Ascending aorta (tissue), 2 donors: ENCODE results near the gene TOR3A. TPM values are rescaled to one million over a fixed set of nuclear protein-coding genes. Genes with fewer than 3 reads are reported as not detected.
A peak's percentile ranks its signal among the peaks of the same experiment; 100 is the strongest.
"Not testable (repeated sequence)": the region's sequence is repeated elsewhere in the genome, so short reads cannot be mapped to it uniquely, and the experiment has no call there.

Experiments
- DNase-seq, 2 donors: peaks; one replicate each; pipeline ENCODE4 v3.0.0-alpha.2; 2019; ENCODE audit warnings: low spot score in 2 of 2
- H3K27ac ChIP-seq, 2 donors: fragments of 200-600 bp; sonication (generic); one replicate each; pipeline ENCODE4 v1.5.1; 2016 to 2017; ENCODE audit warnings: mild to moderate bottlenecking in 1 of 2
- H3K27me3 ChIP-seq: fragments of 200-600 bp; sonication (generic); one replicate; pipeline ENCODE4 v1.5.1; 2017
- H3K36me3 ChIP-seq, 2 donors: fragments of 200-600 bp; sonication (generic); one replicate each; pipeline ENCODE4 v1.5.1; 2016
- H3K4me1 ChIP-seq, 2 donors: fragments of 200-600 bp; sonication (generic); one replicate each; pipeline ENCODE4 v1.5.1; 2016 to 2017; ENCODE audit warnings: mild to moderate bottlenecking in 1 of 2
- H3K4me3 ChIP-seq, 2 donors: fragments of 200-600 bp; sonication (generic); one replicate each; pipeline ENCODE4 v1.5.1; 2016 to 2017; ENCODE audit warnings: mild to moderate bottlenecking in 1 of 2
- H3K9me3 ChIP-seq, 2 donors: fragments of 200-600 bp; sonication (generic); one replicate each; pipeline ENCODE4 v1.5.1; 2016
- CTCF ChIP-seq, 3 experiments: fragments of 200-600 bp in 2 of 3; fragments of 450-650 bp in 1 of 3; sonication (generic) in 2 of 3; IDR thresholded peaks; one replicate each; pipeline ENCODE4 v1.5.1; 2016 to 2019; ENCODE audit warnings: antibody characterized with exemption in 3 of 3, mild to moderate bottlenecking in 1 of 3, moderate library complexity in 1 of 3
- intact Hi-C: fragments of 100-400 bp; cut with DNase I; formaldehyde crosslinking; loops from one replicate; pipeline ENCODE4 v1.15.1; 2023
- total RNA-seq: library from RNA; depleted of rRNA; stranded (reverse); fragments of >200 nt; gene quantifications from one replicate; pipeline ENCODE4 v1.1.0, GENCODE V29; 2016

Gene TOR3A
- total RNA-seq, 1 donor from 2014 or later, result 109 TPM

GRCh38 chr1:179127163-179127895 is 45.5 kb downstream of the TOR3A start:
- intact Hi-C loops, result loop anchor here (5.0 kb wide), 1 partner anchor 50 kb away; no protein-coding TSS in a partner anchor
- Histone ChIP-seq H3K27me3 (no peaks in the 10 kb centered on the region), H3K27ac (peak overlapping the region; percentile 72 to 77), H3K9me3 (no peaks in the 10 kb centered on the region), H3K4me1 (peaks cover 0 to 24% of the 10 kb centered on the region in 2 donors), H3K4me3 (no peak overlapping the region), H3K36me3 (peaks cover 0 to 9% of the 10 kb centered on the region in 2 donors)
- no peak for DNase-seq
- TF ChIP-seq CTCF (IDR thresholded peaks at IDR 0.05), result no peak

GRCh38 chr1:179128520-179128919 is 46.6 kb downstream of the TOR3A start:
- Histone ChIP-seq H3K4me1 (peaks cover 0 to 24% of the 10 kb centered on the region in 2 donors), H3K36me3 (peaks cover 0 to 9% of the 10 kb centered on the region in 2 donors), H3K4me3 (no peak overlapping the region), H3K27me3 (no peaks in the 10 kb centered on the region), H3K9me3 (no peaks in the 10 kb centered on the region), H3K27ac (peak overlapping the region; percentile 27 to 77)
- TF ChIP-seq CTCF (IDR thresholded peaks at IDR 0.05), result no peak
- no peak for DNase-seq
- intact Hi-C loops, result loop anchor here (5.0 kb wide), 1 partner anchor 49 kb away; no protein-coding TSS in a partner anchor

GRCh38 chr1:179129702-179130473 is 48.0 kb downstream of the TOR3A start:
- H3K27ac ChIP-seq, result peak overlapping the region; percentile 4 to 49
- no peaks in the 10 kb centered on the region for H3K9me3 ChIP-seq
- intact Hi-C loops, result loop anchor here (5.0 kb wide), 1 partner anchor 47 kb away; no protein-coding TSS in a partner anchor
- peaks cover 0 to 9% of the 10 kb centered on the region in 2 donors for H3K36me3 ChIP-seq
- no peak for DNase-seq
- H3K4me1 ChIP-seq, result peaks cover 0 to 24% of the 10 kb centered on the region in 2 donors
- peak overlapping the region; percentile 25 to 43 for H3K4me3 ChIP-seq
- H3K27me3 ChIP-seq, result no peaks in the 10 kb centered on the region
- TF ChIP-seq CTCF (IDR thresholded peaks at IDR 0.05), result no peak

- DNase-seq, H3K4me1 ChIP-seq, H3K9me3 ChIP-seq, H3K4me3 ChIP-seq, H3K27me3 ChIP-seq, H3K36me3 ChIP-seq, intact Hi-C loops, H3K27ac ChIP-seq: not testable (repeated sequence)
Measured at GRCh38 chr1:179135168-179135567, 53.3 kb downstream of the TOR3A start.

- DNase-seq, H3K4me3 ChIP-seq, H3K4me1 ChIP-seq, H3K27ac ChIP-seq, H3K36me3 ChIP-seq, H3K9me3 ChIP-seq, H3K27me3 ChIP-seq, intact Hi-C loops: not testable (repeated sequence)
Measured at GRCh38 chr1:179135707-179136106, 53.8 kb downstream of the TOR3A start.

GRCh38 chr1:179137617-179138255 is 55.9 kb downstream of the TOR3A start:
- H3K4me3 ChIP-seq, result no peak overlapping the region
- no peaks in the 10 kb centered on the region for H3K36me3 ChIP-seq
- intact Hi-C loops, result no loop called here
- peaks cover 0 to 2% of the 10 kb centered on the region in 2 donors for H3K4me1 ChIP-seq
- H3K27me3 ChIP-seq, result no peaks in the 10 kb centered on the region
- no peak for DNase-seq
- H3K9me3 ChIP-seq, result no peaks in the 10 kb centered on the region
- TF ChIP-seq CTCF (IDR thresholded peaks at IDR 0.05), result no peak
- no peak overlapping the region for H3K27ac ChIP-seq

GRCh38 chr1:179138755-179139154 is 56.9 kb downstream of the TOR3A start:
- H3K4me3 ChIP-seq, DNase-seq, H3K36me3 ChIP-seq, H3K27ac ChIP-seq, H3K27me3 ChIP-seq, H3K9me3 ChIP-seq, intact Hi-C loops, H3K4me1 ChIP-seq: not testable (repeated sequence)
